Fibroblast of lung (primary cell): Measurements from ENCODE around the gene PLAC1.

ENCODE experiments used
- EZH2 ChIP-seq: IDR thresholded peaks from 2 replicates; pipeline ENCODE4 v1.5.1; 2012; ENCODE audit warnings: low read length, control low read depth, mild to moderate bottlenecking; ENCODE audit errors: missing control alignments
- TF ChIP-seq, protein P1 (sequence below), 2 donors: IDR thresholded peaks in 1 of 2; conservative IDR thresholded peaks in 1 of 2; 1 replicate in 1 of 2; 2 replicates in 1 of 2; pipeline ENCODE4 v1.5.1; 2011 to 2012; ENCODE audit warnings: low read length in 2 of 2, control low read depth in 1 of 2, inconsistent platforms in 1 of 2, low read depth in 1 of 2, mild to moderate bottlenecking in 1 of 2

DNA sequence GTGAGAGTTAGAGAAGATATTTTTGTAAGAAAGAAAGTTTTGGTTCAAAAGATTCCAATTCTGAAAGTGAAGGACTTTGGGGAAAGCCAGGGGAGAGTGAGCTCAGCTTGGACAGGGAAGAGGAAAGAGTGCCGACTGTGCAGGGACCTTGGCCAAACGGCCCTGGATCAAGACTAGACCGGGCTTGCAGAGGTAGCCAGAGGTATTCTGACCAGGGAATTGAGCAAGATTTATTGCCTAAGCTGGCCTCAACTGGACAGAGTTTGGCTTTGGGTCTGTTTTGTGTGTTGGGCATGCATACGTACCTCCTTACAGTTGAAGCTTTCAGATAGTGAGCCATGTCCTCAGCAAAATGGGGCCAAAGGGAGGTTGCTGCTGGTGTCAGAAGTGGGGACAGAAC is 11.6 kb downstream of the PLAC1 start:
- TF ChIP-seq, protein P1, sequence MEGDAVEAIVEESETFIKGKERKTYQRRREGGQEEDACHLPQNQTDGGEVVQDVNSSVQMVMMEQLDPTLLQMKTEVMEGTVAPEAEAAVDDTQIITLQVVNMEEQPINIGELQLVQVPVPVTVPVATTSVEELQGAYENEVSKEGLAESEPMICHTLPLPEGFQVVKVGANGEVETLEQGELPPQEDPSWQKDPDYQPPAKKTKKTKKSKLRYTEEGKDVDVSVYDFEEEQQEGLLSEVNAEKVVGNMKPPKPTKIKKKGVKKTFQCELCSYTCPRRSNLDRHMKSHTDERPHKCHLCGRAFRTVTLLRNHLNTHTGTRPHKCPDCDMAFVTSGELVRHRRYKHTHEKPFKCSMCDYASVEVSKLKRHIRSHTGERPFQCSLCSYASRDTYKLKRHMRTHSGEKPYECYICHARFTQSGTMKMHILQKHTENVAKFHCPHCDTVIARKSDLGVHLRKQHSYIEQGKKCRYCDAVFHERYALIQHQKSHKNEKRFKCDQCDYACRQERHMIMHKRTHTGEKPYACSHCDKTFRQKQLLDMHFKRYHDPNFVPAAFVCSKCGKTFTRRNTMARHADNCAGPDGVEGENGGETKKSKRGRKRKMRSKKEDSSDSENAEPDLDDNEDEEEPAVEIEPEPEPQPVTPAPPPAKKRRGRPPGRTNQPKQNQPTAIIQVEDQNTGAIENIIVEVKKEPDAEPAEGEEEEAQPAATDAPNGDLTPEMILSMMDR (conservative IDR thresholded peaks at IDR 0.05 in 1 of 2, IDR thresholded peaks at IDR 0.05 in 1 of 2; ENCODE audit: low read depth in 1 of 2, low read length in 2 of 2): no peak
- no peak for TF ChIP-seq EZH2
